Measurements from ENCODE around the gene CD37. TPM values are rescaled to one million over a fixed set of nuclear protein-coding genes. Genes with fewer than 3 reads are reported as not detected.

CD37 gene
- total and polyA plus RNA-seq, 12 donors, result 0.61 to 27.1 (median 14.6) TPM

GRCh38 chr19:49342291-49342721, 7.1 kb downstream of the CD37 start:
- peaks cover 0 to 31% of the 10 kb centered on the region in 2 donors for H3K36me3 ChIP-seq (replicated peaks in 1 of 2)

DNA sequence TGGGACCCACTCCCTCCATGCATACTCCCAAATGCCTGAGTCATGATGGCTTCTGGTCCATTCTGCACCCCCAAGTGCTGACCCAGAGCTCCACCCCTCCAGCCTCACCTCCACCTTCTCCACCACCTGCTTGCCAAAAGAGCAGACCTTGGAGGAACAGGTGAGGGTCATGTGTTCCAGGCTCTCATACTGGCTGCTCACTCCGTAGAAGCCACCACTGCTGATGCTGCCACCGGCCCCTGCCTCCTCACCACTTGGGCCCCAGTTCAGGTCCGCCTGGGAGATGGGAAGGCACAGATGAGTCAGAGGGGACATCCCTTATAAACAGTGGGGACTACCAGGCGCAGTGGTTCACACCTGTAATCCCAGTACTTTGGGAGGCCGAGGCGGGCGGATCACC, 7.9 kb downstream of the CD37 start:
- 89 to 100% (median 93%) methylated on average over 4 to 7 of the region's 7 CpGs for WGBS, 4 donors
- peak in 1 of 7 donors; percentile 9 for DNase-seq
- Histone ChIP-seq H3K27ac (no peak overlapping the region), H3K4me3 (no peak overlapping the region), H3K36me3 (replicated peaks in 1 of 2) (peaks cover 0 to 36% of the 10 kb centered on the region in 2 donors), H3K9me3 (replicated peaks in 1 of 3) (no peaks in the 10 kb centered on the region), H3K27me3 (no peaks in the 10 kb centered on the region), H3K4me1 (replicated peaks in 1 of 2) (peaks cover 6 to 13% of the 10 kb centered on the region in 2 donors)
- intact Hi-C loops (cut with DNase I), result no loop called here
- TF ChIP-seq, protein P1, sequence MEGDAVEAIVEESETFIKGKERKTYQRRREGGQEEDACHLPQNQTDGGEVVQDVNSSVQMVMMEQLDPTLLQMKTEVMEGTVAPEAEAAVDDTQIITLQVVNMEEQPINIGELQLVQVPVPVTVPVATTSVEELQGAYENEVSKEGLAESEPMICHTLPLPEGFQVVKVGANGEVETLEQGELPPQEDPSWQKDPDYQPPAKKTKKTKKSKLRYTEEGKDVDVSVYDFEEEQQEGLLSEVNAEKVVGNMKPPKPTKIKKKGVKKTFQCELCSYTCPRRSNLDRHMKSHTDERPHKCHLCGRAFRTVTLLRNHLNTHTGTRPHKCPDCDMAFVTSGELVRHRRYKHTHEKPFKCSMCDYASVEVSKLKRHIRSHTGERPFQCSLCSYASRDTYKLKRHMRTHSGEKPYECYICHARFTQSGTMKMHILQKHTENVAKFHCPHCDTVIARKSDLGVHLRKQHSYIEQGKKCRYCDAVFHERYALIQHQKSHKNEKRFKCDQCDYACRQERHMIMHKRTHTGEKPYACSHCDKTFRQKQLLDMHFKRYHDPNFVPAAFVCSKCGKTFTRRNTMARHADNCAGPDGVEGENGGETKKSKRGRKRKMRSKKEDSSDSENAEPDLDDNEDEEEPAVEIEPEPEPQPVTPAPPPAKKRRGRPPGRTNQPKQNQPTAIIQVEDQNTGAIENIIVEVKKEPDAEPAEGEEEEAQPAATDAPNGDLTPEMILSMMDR (IDR thresholded peaks at IDR 0.05), result no peak
- TF ChIP-seq POLR2A (IDR thresholded peaks at IDR 0.05), result no peak

More at GRCh38 chr19:49342291-49342721, 7.1 kb downstream of the CD37 start:
- Histone ChIP-seq H3K27me3 (no peaks in the 10 kb centered on the region), H3K9me3 (replicated peaks in 1 of 3) (no peaks in the 10 kb centered on the region), H3K4me1 (replicated peaks in 1 of 2) (peaks cover 6 to 13% of the 10 kb centered on the region in 2 donors), H3K4me3 (no peak overlapping the region), H3K27ac (no peak overlapping the region)
- TF ChIP-seq, protein P1 (IDR thresholded peaks at IDR 0.05), result no peak
- no peak for TF ChIP-seq POLR2A (IDR thresholded peaks at IDR 0.05)
- intact Hi-C loops (cut with DNase I), result no loop called here
- WGBS, 4 donors, result 76 to 94% (median 90%) methylated on average over 4 to 11 of the region's 11 CpGs
- DNase-seq, result peak in 1 of 7 donors; percentile 12

DNA sequence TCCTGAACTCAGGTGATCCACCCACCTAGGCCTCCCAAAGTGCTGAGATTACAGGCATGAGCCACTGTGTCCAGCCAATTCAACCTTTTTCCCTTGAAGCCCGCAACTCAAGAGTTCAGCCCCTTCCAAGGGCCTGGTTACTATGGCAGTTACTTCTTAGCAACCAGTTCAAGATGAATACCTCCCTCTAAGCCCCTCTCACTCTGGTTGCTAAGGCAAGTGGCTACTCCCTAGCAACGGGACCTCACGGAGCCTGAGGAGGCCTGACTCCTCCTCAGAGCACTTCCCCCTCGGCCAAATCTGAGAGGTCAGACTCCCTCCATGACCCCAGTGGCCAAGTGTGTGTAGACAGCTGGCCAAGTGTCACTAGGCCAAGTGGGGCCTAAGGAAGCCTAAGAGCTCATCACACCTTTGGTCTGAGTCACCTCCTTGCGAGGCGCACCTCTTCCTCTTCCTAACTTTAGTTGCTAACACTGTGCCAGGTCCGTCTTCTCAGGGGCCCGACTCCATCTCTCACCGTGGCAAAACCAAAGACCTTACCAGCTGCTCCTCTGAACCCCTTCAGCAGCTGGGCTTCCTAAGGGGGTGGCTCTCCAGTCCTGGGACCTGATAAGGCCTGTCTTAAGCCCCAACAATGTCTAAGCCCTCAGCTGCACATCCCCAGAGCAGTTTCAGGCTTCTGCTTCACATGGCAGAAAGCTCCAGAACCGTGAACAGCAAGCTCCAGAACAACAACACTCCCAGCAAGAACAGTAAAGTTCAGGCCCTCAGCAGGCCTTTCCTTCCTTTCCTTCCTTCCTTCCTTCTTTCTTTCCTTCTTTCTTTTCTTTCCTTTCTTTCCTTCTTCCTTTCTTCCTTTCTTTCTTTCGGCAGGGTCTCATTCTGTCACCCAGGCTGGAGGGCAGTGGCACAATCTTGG, 9.6 kb downstream of the CD37 start:
- no peak for TF ChIP-seq POLR2A (IDR thresholded peaks at IDR 0.05)
- TF ChIP-seq, protein P1 (IDR thresholded peaks at IDR 0.05), result no peak
- intact Hi-C loops (cut with DNase I), result no loop called here
- no peak overlapping the region for H3K4me3 ChIP-seq
- no peak for DNase-seq
- peaks cover 3 to 9% of the 10 kb centered on the region in 2 donors for H3K4me1 ChIP-seq (replicated peaks in 1 of 2)
- peaks cover 0 to 45% of the 10 kb centered on the region in 2 donors for H3K36me3 ChIP-seq (replicated peaks in 1 of 2)
- no peaks in the 10 kb centered on the region for H3K27me3 ChIP-seq
- no peak overlapping the region for H3K27ac ChIP-seq
- WGBS, 4 donors, result 82 to 84% (median 83%) methylated on average over 10 to 11 of the region's 11 CpGs
- H3K9me3 ChIP-seq (replicated peaks in 1 of 3), result no peaks in the 10 kb centered on the region

GRCh38 chr19:49347191-49347590, 12.0 kb downstream of the CD37 start:
- peaks cover 0 to 50% of the 10 kb centered on the region in 2 donors for H3K36me3 ChIP-seq (replicated peaks in 1 of 2)
- no peaks in the 10 kb centered on the region for H3K27me3 ChIP-seq
- WGBS, 4 donors, result 87 to 97% (median 93%) methylated on average over 14 to 15 of the region's 15 CpGs
- H3K4me1 ChIP-seq (replicated peaks in 1 of 2), result no peaks in the 10 kb centered on the region
- no peaks in the 10 kb centered on the region for H3K9me3 ChIP-seq (replicated peaks in 1 of 3)
- intact Hi-C loops (cut with DNase I), result no loop called here
- DNase-seq, result no peak
- H3K27ac ChIP-seq, result no peak overlapping the region
- H3K4me3 ChIP-seq, result no peak overlapping the region
- TF ChIP-seq, protein P1 (IDR thresholded peaks at IDR 0.05), result no peak
- TF ChIP-seq POLR2A (IDR thresholded peaks at IDR 0.05), result no peak

Data from adrenal gland (tissue), 12 donors.